Activated CD8-positive, alpha-beta memory T cell treated with anti-CD3 and anti-CD28 coated beads, Interleukin-2, amount 50 U/mL, for 4 hours (primary cell): ENCODE results near the gene NPTX1.
"Not testable (repeated sequence)": the region's sequence is repeated elsewhere in the genome, so short reads cannot be mapped to it uniquely, and the experiment has no call there.

Source experiments
- DNase-seq: peaks from one replicate; pipeline ENCODE4 v3.0.0-alpha.2; 2020

Gene NPTX1, protein sequence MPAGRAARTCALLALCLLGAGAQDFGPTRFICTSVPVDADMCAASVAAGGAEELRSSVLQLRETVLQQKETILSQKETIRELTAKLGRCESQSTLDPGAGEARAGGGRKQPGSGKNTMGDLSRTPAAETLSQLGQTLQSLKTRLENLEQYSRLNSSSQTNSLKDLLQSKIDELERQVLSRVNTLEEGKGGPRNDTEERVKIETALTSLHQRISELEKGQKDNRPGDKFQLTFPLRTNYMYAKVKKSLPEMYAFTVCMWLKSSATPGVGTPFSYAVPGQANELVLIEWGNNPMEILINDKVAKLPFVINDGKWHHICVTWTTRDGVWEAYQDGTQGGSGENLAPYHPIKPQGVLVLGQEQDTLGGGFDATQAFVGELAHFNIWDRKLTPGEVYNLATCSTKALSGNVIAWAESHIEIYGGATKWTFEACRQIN

GRCh38 chr17:80475910-80476876 is at the start of gene NPTX1:
NPTX1 (minus strand) TSS chr17:80476607; CDS start chr17:80476446, 161 bp downstream.
- no peak for DNase-seq

GRCh38 chr17:80523956-80524712 is 47.7 kb upstream of the NPTX1 start:
- no peak for DNase-seq

GRCh38 chr17:80523054-80523744 is 46.8 kb upstream of the NPTX1 start:
- DNase-seq, result no peak

DNA sequence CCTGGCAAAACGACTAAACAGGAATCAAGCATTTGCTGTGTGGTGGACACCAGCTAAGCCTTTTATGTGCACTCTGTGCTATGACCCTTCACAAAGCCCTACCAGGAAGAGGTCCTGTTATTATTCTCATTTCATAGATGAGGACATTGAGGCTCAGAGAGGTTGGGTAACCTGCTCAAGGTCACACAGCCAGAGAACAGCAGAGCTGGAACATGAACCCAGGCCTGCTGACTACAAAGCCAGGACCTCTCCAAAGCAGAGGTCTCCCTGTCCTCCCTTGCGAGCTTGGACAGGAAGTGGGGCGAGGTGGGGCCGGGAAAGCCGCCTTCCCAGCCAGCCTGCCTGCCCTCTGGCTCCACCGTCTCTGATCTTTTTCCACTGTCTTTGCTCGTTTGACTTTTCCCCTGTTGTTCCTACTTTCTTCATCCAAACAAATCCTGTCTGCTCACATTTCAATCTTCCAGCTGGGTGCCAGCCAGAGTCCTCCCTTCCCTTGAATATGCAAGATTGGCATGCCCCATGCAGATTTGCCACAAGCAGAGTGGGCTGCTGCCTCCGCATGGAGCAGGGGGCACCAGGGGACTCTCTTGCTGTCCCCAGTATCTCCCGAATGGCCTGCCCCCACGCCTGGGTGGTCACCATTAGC is 44.5 kb upstream of the NPTX1 start:
- no peak for DNase-seq

DNA sequence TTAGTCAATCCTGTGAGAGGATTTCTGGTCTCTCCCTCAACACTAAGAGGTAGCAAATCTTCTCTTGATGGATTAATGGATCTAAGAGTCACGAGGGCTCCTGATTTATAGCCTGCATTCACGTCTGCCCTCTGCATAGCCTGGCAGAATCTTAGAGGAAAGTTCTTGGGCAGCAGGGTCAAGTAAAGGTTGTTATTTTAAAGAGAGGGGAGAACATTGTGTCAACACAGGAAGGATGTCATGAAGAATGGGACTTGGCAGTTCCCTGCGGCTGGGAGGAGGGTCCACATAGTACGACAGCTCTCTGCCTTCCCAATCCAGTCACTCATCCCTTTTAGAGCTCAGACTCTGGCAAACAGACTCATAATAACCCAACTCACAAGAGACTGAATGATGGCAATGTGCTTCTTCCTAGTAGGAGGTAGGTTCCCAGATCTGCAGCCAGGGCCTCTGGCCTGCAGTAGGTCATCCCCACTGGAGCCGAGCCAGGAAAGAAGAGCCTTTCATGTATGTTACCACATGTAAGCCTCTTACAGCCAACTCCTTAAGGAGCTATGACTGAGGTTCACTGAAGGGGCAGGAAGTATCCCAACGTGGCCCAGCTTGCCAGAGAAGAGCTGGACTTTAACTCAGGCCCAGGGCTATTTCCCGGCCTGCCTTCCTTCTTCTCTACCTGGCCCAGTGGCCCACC is 42.8 kb upstream of the NPTX1 start:
- no peak for DNase-seq

DNA sequence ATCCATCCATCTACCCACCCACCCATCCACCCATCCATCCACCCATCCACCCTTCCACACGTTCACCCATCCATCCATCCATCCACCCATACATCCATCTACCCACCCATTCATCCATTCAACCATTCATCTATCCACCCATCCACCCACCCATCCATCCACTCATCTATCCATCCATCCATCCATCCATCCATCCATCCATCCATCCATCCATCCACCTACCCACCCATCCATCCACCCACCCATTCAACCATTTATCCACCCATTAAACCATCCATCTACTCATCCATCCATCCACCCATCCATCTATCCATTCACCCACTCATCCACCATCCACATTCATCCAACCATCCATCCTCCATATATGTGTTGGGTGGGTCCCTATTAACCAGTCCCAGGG is 42.0 kb upstream of the NPTX1 start:
- no peak for DNase-seq

- no peak for DNase-seq
These were observed 41.2 kb upstream of the NPTX1 start for GRCh38 chr17:80517641-80518040.

DNA sequence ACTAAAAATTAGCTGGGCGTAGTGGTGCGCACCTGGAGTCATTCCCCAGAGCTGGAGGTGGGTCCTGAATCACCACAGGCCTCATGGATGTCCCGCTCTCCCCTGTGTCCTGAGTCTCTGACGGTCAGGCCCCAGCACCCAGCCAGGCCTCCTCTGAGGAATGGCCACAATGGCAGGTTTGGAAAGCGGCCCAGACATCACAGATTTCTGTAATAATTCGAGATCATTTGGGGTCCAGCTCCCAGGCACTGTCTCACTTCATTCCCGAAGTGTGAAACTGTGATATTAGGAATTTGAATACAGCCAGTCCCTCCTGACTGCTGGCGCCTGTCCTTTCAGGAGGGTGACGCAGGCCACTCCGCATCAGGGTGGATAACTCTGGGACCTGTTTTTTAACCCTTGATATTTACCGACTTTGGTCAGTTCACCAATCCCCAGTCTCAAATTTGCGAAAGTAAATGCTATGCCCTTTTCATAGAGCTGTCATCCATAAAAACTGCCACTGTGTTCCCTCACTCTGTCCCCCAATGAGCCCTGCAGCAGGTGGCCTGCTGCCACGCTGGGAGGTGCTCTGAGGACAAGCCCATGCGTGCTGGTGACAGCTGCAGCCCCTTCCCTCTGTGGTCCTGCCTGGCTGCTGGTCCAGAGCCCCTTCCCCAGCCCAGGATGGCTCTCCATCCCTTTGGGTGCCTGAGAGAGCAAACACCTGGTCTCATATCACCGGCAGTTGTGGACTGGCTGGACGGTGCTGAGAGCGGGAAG is 39.9 kb upstream of the NPTX1 start:
- no peak for DNase-seq

GRCh38 chr17:80513892-80514291 is 37.5 kb upstream of the NPTX1 start:
- no peak for DNase-seq

GRCh38 chr17:80513201-80513600 is 36.8 kb upstream of the NPTX1 start:
- no peak for DNase-seq

GRCh38 chr17:80512233-80512632 is 35.8 kb upstream of the NPTX1 start:
- no peak for DNase-seq

GRCh38 chr17:80511222-80512180 is 35.1 kb upstream of the NPTX1 start:
- no peak for DNase-seq

DNA sequence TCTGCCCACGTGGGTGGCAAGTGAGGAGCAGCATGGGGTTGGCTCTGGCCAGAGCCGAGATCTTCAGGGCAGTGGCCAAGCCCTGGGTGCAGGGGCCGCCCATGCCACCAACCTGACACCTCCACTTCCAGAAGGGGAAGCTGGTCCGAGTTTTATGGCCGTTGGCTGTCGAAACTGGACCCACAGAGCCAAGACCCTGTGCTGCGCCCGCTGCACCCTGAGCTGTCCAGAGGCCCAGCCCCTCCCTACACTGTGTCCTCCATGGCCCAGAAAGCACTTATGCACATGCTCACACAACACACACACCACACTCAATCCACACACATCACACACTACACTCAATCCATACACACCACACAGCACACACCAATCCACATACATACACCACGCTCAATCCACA is 34.4 kb upstream of the NPTX1 start:
- no peak for DNase-seq

- no peak for DNase-seq
These were observed 33.7 kb upstream of the NPTX1 start for GRCh38 chr17:80510132-80510531.

DNA sequence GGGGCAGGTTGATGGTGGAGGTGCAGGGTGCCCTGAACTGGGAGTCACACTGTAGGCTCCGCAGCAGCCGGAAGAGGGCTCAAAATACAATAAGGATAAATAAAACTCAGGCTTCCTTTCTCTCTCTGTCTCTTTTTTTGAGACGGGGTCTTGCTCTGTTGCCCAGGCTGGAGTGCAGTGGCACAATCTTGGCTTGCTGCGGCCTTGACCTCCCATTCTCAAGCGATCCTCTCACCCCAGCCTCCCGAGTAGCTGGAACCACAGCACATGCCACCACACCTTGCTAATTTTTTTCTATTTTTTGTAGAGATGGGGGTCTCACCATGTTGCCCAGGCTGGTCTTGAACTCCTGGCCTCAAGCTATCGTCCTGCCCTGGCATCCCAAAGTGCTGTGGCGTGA is 32.9 kb upstream of the NPTX1 start:
- no peak for DNase-seq

DNA sequence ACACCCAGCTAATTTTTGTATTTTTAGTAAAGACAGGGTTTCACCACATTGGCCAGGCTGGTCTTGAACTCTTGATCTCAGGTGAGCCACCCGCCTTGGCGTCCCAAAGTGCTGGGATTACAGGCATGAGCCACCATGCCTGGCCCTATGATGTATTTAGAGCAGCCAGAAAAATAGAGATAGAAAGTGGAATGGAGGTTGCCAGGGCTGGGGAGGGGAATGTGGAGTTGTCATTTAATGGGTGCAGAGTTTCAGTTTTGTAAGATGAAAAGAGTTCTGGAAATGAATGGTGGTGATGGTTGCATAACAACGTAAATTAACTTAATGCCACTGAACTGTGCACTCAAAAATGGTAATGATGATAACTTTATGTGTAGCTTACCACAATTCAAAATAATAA is 31.6 kb upstream of the NPTX1 start:
- DNase-seq, result no peak

DNA sequence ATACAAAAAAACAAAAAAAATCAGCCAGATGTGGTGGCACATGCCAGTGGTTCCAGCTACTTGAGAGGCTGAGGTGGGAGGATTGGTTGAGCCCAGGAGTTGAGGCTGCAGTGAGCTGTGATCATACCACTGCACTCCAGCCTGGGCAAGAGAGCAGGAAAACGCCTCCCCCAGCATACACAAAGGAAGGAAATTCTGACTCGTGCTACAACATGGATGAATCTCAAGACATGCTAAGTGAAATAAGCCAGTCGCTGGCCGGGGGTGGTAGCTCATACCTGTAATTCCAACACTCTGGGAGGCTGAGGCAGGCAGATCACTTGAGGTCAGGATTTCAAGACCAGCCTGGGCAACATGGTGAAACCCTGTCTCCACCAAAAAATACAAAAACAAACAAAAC is 30.8 kb upstream of the NPTX1 start:
- DNase-seq, result not testable (repeated sequence)

GRCh38 chr17:80504686-80505413 is 28.4 kb upstream of the NPTX1 start:
- DNase-seq, result no peak

DNA sequence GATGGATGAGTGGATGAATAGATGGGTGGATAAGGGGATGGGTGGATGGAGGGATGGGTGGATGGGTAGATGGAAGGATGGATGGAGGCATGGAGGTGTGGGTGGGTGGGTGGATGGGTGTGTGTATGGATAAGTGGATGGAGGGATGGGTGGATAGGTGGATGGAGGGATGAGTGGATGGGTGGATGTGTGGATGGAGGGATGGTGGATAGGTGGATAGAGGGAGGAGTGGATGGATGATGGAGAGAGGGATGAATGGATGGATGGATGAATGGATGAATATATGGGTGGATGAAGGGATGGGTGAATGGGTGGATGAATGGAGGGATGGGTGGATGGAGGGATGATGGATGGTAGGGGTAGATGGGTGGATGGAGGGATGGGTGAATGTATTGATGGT is 27.5 kb upstream of the NPTX1 start:
- no peak for DNase-seq
